Common myeloid progenitor, CD34-positive (primary cell): ENCODE data around the gene ENOX2.
A peak's percentile ranks its signal among the peaks of the same experiment; 100 is the strongest.

Source experiments
- CTCF ChIA-PET: fragments of 350-600 bp; sonication (Branson Sonifier 250); formaldehyde crosslinking; loops from one replicate; lab custom pipeline; 2021; ENCODE audit warnings: antibody characterized with exemption; lab: Charles Lee
- POLR2A ChIA-PET: fragments of 350-600 bp; sonication (Branson Sonifier 250); formaldehyde crosslinking; loops from one replicate; lab custom pipeline; 2021; ENCODE audit warnings: antibody characterized with exemption; lab: Charles Lee
- DNase-seq, 3 donors: peaks; one replicate each; pipeline versions ENCODE4 v3.0.0 to v3.0.0-alpha.2; 2013
- H3K27ac ChIP-seq, 2 experiments: 1 replicate in 1 of 2; 2 replicates in 1 of 2; pipeline ENCODE4 v1.7.0; 2013; ENCODE audit warnings: inconsistent platforms in 2 of 2, low read length in 2 of 2, mild to moderate bottlenecking in 2 of 2, low read depth in 1 of 2, moderate library complexity in 1 of 2; ENCODE audit not compliant: severe bottlenecking in 2 of 2, insufficient read depth in 1 of 2, poor library complexity in 1 of 2
- H3K27me3 ChIP-seq, 5 experiments: replicated peaks in 2 of 5; 1 replicate in 3 of 5; 2 replicates in 2 of 5; pipeline versions ENCODE4 v1.6.1 to v1.7.0; 2013; ENCODE audit warnings: low read length in 4 of 5, mild to moderate bottlenecking in 2 of 5, moderate library complexity in 2 of 5, inconsistent platforms in 1 of 5; ENCODE audit not compliant: insufficient read depth in 5 of 5, control insufficient read depth in 4 of 5
- H3K36me3 ChIP-seq, 4 experiments: 1 replicate in 2 of 4; 2 replicates in 2 of 4; pipeline versions ENCODE4 v1.6.1 to v1.7.0; 2013; ENCODE audit warnings: low read length in 3 of 4, control low read depth in 1 of 4, mild to moderate bottlenecking in 1 of 4; ENCODE audit not compliant: control insufficient read depth in 4 of 4, insufficient read depth in 4 of 4
- H3K4me1 ChIP-seq, 4 experiments: 1 replicate in 3 of 4; 2 replicates in 1 of 4; pipeline versions ENCODE4 v1.6.1 to v1.7.1; 2013; ENCODE audit warnings: low read length in 3 of 4, mild to moderate bottlenecking in 3 of 4, control low read depth in 1 of 4, inconsistent platforms in 1 of 4, moderate library complexity in 1 of 4; ENCODE audit not compliant: control insufficient read depth in 4 of 4, insufficient read depth in 4 of 4; ENCODE audit errors: control extremely low read depth in 1 of 4
- H3K4me3 ChIP-seq, 7 experiments: 1 replicate in 4 of 7; 2 replicates in 3 of 7; pipeline versions ENCODE4 v1.5.1 to v1.7.0; 2013; ENCODE audit warnings: mild to moderate bottlenecking in 7 of 7, low read length in 6 of 7, moderate library complexity in 6 of 7, inconsistent platforms in 2 of 7, low read depth in 2 of 7, control low read depth in 1 of 7; ENCODE audit not compliant: insufficient read depth in 4 of 7, control insufficient read depth in 1 of 7; ENCODE audit errors: extremely low read depth in 1 of 7
- H3K9me3 ChIP-seq, 5 experiments: 1 replicate in 4 of 5; 2 replicates in 1 of 5; pipeline versions ENCODE4 v1.6.1 to v1.7.1; 2013; ENCODE audit warnings: low read length in 4 of 5, mild to moderate bottlenecking in 2 of 5, inconsistent platforms in 1 of 5, low read depth in 1 of 5, moderate library complexity in 1 of 5; ENCODE audit not compliant: control insufficient read depth in 4 of 5, insufficient read depth in 2 of 5; ENCODE audit errors: control extremely low read depth in 1 of 5
- WGBS: methylation state at CpG from one replicate; pipeline ENCODE4 v1.1.5; 2013; ENCODE audit not compliant: insufficient coverage; 5-methylcytosine and 5-hydroxymethylcytosine counted together

The ENOX2 gene

GRCh38 chrX:130593911-130594310 is 309.1 kb downstream of the ENOX2 start:
- ChIA-PET CTCF (no interaction called here), POLR2A (no interaction called here)
- Histone ChIP-seq H3K4me1 (peaks cover 0 to 2% (median 0%) of the 10 kb centered on the region in 4 experiments), H3K4me3 (no peak overlapping the region), H3K27ac (no peak overlapping the region), H3K27me3 (no peaks in the 10 kb centered on the region), H3K9me3 (no peaks in the 10 kb centered on the region), H3K36me3 (no peaks in the 10 kb centered on the region)
- DNase-seq = no peak
- WGBS = 76% methylated on average over 7 of the region's 9 CpGs

GRCh38 chrX:130592204-130592603 is 310.8 kb downstream of the ENOX2 start:
- Histone ChIP-seq H3K27ac (no peak overlapping the region), H3K4me3 (no peak overlapping the region), H3K9me3 (no peaks in the 10 kb centered on the region), H3K36me3 (no peaks in the 10 kb centered on the region), H3K4me1 (peaks cover 0 to 2% (median 0%) of the 10 kb centered on the region in 4 experiments), H3K27me3 (peaks cover 0 to 2% (median 0%) of the 10 kb centered on the region in 5 experiments)
- ChIA-PET CTCF (no interaction called here), POLR2A (no interaction called here)
- no CpG with 5 or more reads among the region's 1 CpG for WGBS
- DNase-seq = no peak

- no peak for DNase-seq
- POLR2A ChIA-PET = no interaction called here
- no peaks in the 10 kb centered on the region for H3K9me3 ChIP-seq
- no peaks in the 10 kb centered on the region for H3K36me3 ChIP-seq
- CTCF ChIA-PET = no interaction called here
- no peaks in the 10 kb centered on the region for H3K27me3 ChIP-seq
- H3K27ac ChIP-seq = no peak overlapping the region
- no peak overlapping the region for H3K4me3 ChIP-seq
- no peaks in the 10 kb centered on the region for H3K4me1 ChIP-seq
Observed at GRCh38 chrX:130578906-130579305, 324.1 kb downstream of the ENOX2 start.

- H3K4me3 ChIP-seq = no peak overlapping the region
- CTCF ChIA-PET = interaction anchor here (1.6 to 2.4 kb wide), 2 partner anchors 19 to 338 kb away, joined by 3 to 6 read pairs; no protein-coding TSS in a partner anchor
- no peaks in the 10 kb centered on the region for H3K4me1 ChIP-seq
- no peaks in the 10 kb centered on the region for H3K36me3 ChIP-seq
- no peaks in the 10 kb centered on the region for H3K27me3 ChIP-seq
- no peak for DNase-seq
- POLR2A ChIA-PET = no interaction called here
- H3K27ac ChIP-seq = no peak overlapping the region
- no peaks in the 10 kb centered on the region for H3K9me3 ChIP-seq
- 91% methylated on average over 1 of the region's 2 CpGs for WGBS
Observed at GRCh38 chrX:130577431-130577830, 325.6 kb downstream of the ENOX2 start.

- Histone ChIP-seq H3K4me3 (no peak overlapping the region), H3K9me3 (no peaks in the 10 kb centered on the region), H3K36me3 (no peaks in the 10 kb centered on the region), H3K4me1 (no peaks in the 10 kb centered on the region), H3K27me3 (no peaks in the 10 kb centered on the region), H3K27ac (no peak overlapping the region)
- peak; percentile 27 to 38 (median 34) for DNase-seq
- POLR2A ChIA-PET = no interaction called here
- CTCF ChIA-PET = interaction anchor here (0.7 to 2.4 kb wide), 5 partner anchors 18 to 420 kb away, joined by 3 to 6 read pairs (median 3); no protein-coding TSS in a partner anchor
- 60% methylated on average over 3 of the region's 6 CpGs for WGBS
Observed at GRCh38 chrX:130575831-130576389, 327.1 kb downstream of the ENOX2 start.
